Cardiac septum (tissue), 1 donor: ENCODE measurements around the gene HNF4A. TPM values are rescaled to one million over a fixed set of nuclear protein-coding genes. Genes with fewer than 3 reads are reported as not detected.
"Not testable (repeated sequence)": the region's sequence is repeated elsewhere in the genome, so short reads cannot be mapped to it uniquely, and the experiment has no call there.

Source experiments
- DNase-seq: peaks from one replicate; pipeline ENCODE4 v3.0.0-alpha.2; 2020; ENCODE audit warnings: low spot score
- intact Hi-C: fragments of 100-400 bp; cut with DNase I; formaldehyde crosslinking; loops from one replicate; pipeline ENCODE4 v1.14.0; 2022
- total RNA-seq: library from RNA; stranded (reverse); fragmentation: NEBNext Ultra II Directional; extraction: Animal tissue kit (Norgen Biotek cat#: 25700); gene quantifications from one replicate; pipeline ENCODE4 v1.2.1, GENCODE V29; 2021
- donor health status: DM: no; HTN: no; CAD: no.

Gene HNF4A
- total RNA-seq, 1 donor from 2014 or later: not detected

DNA sequence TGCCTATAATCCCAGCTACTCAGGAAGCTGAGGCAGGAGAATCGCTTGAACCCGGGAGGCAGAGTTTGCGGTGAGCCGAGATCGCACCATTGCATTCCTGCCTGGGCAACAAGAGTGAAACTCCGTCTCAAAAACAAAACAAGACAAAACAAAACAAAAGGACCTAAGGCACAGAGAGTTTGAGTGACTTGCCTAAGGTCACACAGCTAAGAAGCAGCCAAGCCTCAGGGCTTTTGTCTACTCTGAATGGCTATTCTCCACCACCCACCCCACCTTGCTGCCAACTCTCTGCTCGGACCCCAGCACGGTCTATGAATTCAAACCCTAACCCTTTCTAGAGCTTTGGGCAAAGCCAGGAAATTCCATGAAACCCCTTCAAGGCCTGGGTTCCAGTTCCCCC is 101.1 kb downstream of the HNF4A start:
- intact Hi-C loops: no loop called here

DNA sequence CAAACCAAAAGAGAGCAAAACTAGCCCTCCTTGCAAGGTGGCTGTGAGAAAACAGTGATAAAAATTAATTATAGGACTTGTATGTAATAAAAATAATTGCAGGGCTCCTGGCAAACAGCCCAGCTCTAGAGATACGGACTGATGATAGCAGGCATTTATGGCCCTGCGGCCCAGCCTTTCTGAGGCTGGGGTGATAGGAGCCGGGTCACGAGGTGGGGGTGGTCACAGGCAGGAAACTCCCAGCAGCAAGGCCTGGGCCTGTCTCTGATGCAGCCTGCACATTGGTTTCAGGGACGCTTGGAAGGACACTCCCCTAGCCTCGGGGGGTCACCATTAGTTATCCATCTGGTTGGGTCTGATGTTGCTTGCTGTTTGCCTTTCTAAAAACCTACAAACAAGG is 101.5 kb downstream of the HNF4A start:
- intact Hi-C loops: no loop called here
- DNase-seq: no peak

More for the DNA sequence above, 101.1 kb downstream of the HNF4A start:
- no peak for DNase-seq

DNA sequence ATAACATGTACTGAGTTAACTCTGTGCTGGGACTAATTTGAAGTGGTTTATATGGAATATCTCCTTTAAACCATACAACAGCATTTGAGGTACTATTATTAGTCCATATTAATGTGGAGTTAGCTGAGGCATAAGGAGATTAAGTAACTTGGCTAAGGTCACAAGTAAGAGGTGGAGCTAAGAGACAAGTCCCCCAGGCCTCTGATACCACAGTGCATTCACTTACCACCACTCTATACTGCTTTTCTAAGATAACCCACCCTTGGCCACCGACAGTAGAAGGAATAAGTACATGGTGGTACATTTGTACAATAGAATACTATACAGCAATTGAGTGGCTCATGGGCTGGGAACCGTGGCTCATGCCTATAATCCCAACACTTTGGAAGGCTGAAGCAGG is 103.8 kb downstream of the HNF4A start:
- intact Hi-C loops: no loop called here
- DNase-seq: no peak

DNA sequence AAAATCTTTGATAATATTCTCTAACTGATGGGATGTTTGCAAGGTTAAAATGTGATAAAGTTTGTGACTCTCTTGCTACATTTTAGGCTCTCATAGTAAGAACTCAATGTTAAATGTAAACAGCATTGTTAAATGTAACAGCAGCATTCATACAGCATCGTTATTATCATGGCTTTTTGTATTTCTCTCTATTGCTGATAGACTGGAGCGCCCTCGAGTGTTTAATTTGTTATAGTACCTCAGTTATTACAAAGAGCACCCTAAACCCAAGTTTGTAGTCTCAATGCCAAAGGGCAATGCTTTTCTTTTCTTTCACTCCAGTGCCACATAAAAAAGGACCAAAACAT is 105.3 kb downstream of the HNF4A start:
- intact Hi-C loops: no loop called here
- DNase-seq: no peak

DNA sequence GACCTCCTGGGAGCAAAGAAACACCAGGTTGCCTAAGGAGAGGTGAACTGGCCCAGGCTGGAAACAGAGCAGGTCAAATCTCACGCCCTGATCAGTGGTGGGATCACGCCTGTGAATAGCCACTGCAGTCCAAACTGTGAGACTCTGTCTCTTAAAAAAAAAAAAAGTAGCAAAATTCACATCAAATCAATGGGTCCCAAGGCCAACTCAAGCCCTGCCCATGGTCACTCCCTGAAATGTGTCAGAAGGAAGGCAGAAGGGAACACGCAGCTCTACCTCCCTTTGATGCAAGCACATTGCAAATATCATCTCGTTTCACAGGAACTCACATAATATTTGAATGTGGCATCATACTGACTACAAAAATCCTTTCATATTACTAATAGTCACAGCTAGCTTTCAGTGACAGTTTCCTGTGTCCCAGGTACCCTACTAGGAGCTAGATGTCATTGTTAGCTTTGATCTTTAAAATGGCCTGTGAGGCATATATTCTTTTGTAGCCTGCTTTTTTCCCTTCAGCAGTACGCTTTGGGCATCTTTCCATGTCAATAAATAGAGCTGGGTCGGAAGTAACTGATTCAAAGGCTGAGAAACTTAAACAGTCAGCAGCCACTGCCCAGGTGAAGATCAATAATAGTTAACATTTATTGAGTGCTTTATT is 105.8 kb downstream of the HNF4A start:
- no peak for DNase-seq
- intact Hi-C loops: no loop called here

DNA sequence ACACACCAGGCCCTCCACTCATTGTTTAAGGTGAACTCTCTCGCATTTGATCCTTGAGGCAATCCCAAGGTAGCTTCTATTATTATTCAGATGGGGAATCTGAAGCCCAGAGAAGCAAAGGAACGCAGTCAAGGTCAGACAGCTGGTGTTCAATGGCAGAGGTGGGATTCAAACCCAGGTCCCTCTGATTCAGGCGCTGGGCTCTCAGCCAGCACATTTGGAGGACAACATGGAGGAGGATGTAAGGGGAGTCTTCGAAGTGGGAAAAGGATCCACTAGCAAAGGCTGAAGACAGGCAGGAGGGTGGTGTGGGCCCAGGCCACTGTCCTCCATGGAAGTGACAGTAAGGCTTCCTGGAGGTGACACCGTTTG is 106.3 kb downstream of the HNF4A start:
- intact Hi-C loops: no loop called here
- no peak for DNase-seq

DNA sequence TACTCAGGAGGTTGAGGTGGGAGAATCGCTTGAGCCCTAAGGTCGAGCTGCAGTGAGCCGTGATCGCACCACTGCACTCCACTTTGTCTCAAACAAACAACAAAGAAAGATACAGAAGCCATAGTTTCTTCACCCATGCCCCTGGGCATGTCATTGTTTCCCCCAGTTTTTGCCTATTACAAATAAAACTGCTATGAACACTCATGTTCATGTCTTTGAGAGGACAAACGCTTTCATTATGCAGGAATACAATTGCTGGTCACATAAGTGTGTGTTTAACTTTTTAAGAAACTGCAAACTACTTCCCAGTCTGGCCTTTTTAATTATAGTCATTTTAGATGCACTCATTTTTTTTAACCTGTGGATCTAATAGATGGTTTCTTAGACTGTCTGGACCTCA is 108.0 kb downstream of the HNF4A start:
- intact Hi-C loops: no loop called here
- DNase-seq: no peak

DNA sequence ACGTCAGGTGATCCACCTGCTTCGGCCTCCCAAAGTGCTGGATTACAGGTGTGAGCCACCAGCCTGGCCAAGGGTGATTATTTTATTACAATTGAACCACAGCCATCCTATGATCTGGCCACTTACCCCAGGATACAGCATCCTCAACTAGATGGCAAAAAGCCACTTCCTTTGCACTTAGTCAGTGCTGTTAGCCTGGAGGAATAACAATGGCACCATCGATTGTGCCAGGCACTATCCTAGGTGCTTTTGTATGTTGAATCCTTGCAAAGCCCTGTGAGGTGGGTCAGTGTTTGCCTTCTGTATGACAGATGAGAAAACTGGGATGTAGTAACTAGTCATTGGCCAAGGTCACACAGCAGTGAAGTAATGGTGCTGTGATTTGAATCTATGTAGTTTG is 109.0 kb downstream of the HNF4A start:
- intact Hi-C loops: no loop called here
- no peak for DNase-seq

DNA sequence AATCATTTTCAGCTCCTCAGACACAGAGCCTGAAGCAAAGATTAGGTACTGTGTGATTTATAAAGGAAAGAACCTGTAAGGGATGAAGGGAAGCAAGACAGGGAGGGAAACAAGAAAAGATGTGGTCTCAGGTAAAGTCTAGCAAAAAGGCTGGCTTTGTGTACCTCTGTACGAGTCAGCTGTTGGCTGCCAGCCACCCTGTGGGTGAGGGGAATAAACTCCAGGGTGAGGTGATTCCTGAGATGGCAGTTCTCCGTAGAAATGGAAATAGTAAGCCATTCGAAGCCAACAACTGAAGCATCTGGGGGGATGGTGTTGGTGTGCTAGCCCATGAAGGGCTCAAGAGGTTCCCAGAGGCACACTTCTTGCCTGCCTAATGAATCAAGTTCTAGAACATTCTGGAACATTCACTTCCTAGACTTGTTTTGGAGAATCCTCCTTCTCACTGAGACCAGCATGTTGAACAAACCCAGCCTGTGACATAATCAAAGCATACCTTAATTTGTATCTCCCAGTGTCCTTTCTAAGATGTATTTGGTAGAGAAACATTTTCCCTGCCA is 109.6 kb downstream of the HNF4A start:
- intact Hi-C loops: loop anchor here (5.0 kb wide), 1 partner anchor 73 kb away; no protein-coding TSS in a partner anchor
- no peak for DNase-seq

DNA sequence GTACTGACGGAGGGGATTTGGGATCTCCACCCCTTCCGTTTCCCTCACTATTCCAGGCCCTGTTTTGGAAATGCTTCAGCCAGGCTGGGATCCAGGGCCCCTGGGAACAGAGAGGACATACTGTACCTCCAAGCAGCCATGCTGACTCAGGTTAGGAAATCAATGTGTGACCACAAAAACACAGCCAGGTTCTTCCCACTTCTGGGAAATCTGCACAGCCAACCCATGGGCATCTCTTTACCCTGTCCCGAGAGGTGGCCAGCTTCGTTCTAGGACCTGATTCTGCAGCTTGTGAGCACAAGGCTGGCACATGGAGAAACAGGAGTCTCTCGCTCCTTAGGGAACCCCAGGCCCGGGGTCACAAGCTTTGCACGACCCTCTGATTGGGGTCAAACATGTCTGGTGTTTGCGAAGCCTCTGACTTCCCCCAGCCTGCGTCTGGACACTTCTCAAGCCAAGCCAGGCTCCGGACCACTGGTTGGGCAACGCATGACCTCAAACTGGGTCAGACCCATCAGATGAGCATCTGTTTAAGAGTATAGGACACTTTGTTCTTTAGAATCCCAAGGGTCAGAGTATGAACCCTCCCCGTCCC is 111.9 kb downstream of the HNF4A start:
- no peak for DNase-seq
- intact Hi-C loops: loop anchor here (5.0 kb wide), 1 partner anchor 75 kb away; no protein-coding TSS in a partner anchor

DNA sequence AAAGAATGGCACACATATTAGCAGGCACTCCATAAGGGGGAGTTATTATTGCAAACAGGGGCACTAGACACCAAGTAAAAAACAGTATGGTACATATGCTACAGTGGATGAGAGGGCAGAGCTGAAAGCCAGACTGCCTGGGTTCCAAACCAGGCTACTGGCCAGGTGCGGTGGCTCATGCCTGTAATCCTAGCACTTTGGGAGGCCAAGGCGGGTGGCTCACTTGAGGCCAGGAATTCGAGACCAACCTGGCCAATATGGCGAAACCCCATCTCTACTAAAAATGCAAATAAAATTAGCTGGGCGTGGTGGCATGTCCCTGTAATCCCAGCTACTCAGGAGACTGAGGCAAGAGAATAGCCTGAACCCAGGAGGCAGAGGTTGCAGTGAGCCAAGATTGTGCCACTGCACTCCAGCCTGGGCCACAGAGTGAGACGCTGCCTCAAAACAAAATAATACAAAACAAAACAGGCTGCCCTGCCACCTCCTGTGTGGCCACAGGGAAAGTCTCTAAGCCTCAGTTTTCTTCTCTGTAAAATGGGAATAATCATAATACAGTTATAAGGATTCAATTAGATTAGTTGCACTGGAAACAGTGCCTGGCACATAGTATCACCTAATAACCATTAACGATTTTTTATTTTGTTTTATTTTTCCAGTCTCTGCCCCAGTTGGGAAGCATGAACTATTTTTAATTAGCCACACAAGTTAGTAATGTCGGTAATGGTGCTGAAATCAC is 112.7 kb downstream of the HNF4A start:
- intact Hi-C loops: loop anchor here (5.0 kb wide), 1 partner anchor 76 kb away; no protein-coding TSS in a partner anchor
- DNase-seq: no peak

DNA sequence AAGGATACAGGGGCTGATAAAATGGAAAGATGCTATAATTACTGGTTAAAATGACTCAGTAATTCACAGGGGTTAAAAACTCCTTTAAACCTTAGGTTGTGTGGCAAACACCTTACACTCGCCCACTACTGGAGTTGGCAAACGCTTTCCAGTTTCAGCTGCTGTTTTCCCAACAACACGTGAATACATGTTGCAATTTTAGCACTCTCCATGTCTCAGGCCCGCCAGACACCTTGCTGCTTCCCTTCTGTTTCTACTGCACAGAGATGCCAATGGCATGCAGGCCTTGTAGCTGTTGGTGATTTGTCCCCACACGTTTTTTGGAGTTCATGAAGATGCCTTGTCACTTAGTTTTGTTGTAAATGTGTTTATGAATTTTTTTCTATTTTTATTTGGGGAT is 114.8 kb downstream of the HNF4A start:
- intact Hi-C loops: loop anchor here (5.0 kb wide), 1 partner anchor 253 kb away; no protein-coding TSS in a partner anchor
- no peak for DNase-seq

DNA sequence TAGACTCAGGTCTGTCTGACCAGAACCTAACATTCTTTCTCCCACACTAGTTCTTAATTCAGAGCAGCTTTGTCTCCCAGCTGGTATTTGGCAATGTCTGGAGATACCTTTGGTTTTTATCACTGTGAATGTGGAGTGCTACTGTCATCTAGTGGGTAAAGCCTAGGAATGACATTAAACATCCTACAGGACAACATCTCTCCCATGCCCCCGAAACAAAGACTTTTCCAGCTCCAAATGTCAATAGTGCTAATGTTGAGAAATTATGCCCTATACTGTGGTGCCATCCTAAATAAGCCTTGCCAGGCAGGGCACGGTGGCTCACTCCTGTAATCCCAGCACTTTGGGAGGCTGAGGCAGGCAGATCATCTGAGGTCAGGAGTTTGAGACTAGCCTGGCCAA is 116.0 kb downstream of the HNF4A start:
- intact Hi-C loops: loop anchor here (5.0 kb wide), 1 partner anchor 254 kb away; no protein-coding TSS in a partner anchor
- DNase-seq: no peak

DNA sequence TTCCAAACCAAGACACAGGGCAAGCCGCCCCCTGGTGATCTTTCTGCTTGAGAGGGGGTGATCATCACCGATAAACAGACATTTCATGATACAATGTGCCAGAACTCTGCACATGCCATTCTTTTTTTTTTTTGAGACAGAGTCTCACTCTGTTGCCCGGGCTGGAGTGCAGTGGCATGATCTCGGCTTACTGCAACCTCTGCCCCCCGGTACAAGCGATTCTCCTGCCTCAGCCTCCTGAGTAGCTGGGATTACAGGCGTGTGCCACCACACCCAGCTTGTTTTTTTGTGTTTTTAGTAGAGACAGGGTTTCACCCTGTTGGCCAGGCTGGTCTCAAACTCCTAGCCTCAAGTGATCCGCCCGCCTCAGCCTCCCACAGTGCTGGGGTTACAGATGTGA is 116.8 kb downstream of the HNF4A start:
- intact Hi-C loops: loop anchor here (5.0 kb wide), 1 partner anchor 255 kb away; no protein-coding TSS in a partner anchor

DNA sequence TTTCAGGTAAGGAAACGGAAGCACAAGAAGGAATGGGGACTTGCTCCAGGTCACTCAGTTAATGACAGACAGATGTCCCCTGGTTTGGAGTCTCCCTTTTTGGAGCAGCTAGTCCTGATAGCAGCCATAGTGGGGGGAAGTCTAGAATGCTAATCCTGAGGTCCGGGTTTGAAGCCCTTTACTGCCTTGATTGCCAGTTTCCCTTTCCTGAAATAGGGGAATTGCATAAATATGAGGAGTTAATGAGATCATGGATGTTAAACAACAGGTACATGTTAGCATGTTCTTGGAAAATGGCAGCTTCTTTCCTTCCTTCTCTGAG is 119.8 kb downstream of the HNF4A start:
- intact Hi-C loops: loop anchor here (5.0 kb wide), 2 partner anchors 47 to 132 kb away; partner anchors contain the start of gene SERINC3
- DNase-seq: no peak

More for the DNA sequence above, 116.8 kb downstream of the HNF4A start:
- not testable (repeated sequence) for DNase-seq

DNA sequence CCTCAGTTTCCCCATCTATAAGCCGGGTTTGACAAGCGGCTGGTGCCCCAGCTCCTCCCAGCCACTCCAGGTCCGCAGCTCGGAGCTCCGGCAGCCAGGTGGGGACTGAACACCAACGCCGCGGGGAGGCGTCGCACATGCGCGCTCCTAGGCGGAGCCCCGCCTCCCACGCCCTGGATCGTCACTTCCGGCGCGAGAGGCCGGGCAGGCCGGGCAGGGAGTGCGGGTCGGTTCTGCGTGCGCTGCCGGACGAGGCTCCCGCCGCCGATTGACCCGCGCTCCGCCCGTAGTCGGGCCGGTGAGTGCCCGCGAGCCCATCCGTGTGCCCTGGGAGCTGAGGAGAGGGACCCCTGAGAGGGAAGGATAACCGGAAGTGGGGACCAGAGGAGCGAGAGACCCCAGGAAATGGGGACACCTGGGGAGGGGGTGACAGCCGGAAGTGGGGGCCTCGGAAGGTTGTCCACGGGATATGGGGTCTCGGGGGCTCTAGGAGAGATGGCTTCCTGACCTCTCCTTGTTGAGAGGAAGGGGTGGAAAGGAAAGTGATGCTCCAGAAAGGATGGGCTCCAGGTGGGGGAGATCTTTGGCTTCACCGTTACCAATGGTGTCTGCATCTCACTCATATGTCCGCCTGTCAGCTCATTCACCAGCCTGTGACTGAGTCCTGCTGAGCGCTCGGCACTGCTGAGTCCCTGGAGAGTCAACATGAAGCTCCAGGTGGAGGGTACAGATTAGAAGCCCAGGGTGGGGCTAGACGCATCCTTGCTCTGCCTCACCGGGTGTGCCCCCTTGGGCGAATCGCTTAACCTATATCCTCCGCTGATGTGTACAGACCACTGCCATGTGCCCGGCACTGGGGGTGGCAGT is 120.4 kb downstream of the HNF4A start, which contains the start of gene TTPAL:
Gene TTPAL (plus strand): TSS at position 181 of the 867 bp plus-strand sequence. CDS start 4,126 bp downstream, outside the sequence.
- intact Hi-C loops: loop anchor here (5.0 kb wide), 2 partner anchors 46 to 131 kb away; partner anchors contain the start of gene SERINC3
- peak; percentile 95 for DNase-seq

DNA sequence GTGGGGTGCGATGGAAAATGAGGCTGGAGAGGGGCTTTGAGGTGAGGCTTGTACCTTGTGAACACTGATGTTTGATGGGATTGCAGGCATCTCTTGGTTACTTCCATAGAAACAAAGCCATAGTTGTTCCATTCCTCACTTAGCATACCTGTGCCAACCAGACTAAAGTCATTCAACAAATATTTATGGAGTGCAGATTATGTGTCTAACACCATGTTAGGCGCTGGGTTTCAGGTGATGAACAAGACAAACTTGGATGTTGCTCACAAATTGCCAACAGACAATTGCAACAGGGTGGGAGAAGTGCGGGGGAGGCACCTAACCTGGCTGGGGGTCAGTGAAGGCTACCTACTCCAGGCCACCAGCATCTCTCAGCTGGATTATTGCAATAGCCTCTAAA is 121.7 kb downstream of the HNF4A start:
- intact Hi-C loops: loop anchor here (5.0 kb wide), 2 partner anchors 45 to 130 kb away; partner anchors contain the start of gene SERINC3
- no peak for DNase-seq

DNA sequence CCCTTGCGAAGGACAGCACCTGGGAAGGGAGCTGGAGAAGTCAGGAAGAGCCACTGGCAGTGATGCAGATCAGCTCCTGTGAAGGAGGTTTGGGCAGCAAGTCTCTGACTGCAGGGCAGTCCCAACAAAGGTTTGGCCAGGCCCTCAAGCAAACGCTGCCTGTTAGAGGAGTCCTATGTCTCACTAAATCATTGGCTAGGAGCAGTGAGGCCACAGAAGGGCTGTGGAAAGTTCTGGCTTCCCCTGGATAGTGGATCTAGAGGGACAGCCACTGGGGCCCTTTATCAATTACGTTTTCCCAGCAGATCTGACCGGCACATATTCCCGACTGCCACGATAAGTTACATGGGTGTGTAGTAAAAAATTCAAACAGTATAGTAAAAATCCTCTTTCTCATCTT is 122.7 kb downstream of the HNF4A start:
- DNase-seq: no peak
- intact Hi-C loops: loop anchor here (5.0 kb wide), 2 partner anchors 44 to 129 kb away; partner anchors contain the start of gene SERINC3

DNA sequence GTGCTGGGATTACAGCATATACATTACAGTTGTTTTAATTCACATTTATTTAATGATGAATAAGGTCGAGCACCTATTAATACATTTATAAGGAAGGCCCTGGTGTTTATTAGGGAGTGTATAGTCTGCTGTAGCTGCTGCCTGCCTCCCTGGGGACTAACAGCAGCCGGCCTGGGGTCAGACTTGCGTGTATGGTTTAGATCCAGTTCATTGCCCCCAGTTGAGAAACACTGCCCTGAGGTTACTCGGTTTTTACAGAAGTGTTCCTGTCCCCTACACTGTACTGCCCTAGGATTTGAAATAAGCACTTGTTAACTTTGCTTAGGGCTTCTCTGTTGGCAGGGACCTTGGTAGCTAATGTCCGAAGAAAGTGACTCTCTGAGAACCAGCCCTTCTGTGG is 124.1 kb downstream of the HNF4A start:
- intact Hi-C loops: loop anchor here (5.0 kb wide), 2 partner anchors 43 to 128 kb away; partner anchors contain the start of gene SERINC3

More for the DNA sequence above, 124.1 kb downstream of the HNF4A start:
- no peak for DNase-seq
